Fibroblast of villous mesenchyme (primary cell): ENCODE data around the gene TNFSF11. TPM values are rescaled to one million over a fixed set of nuclear protein-coding genes. Genes with fewer than 3 reads are reported as not detected.

Experiments used
- DNase-seq: peaks from one replicate; pipeline ENCODE4 v3.0.0-alpha.2; 2010; ENCODE audit warnings: low read depth
- H3K4me3 ChIP-seq: 2 replicates; pipeline ENCODE4 v1.5.1; 2011; ENCODE audit warnings: low read depth, mild to moderate bottlenecking, low read length
- total RNA-seq: library from RNA; depleted of rRNA; stranded (reverse); fragments of >200 nt; gene quantifications from 2 replicates; pipeline ENCODE4 v1.2.3, GENCODE V29; 2012
- TF ChIP-seq, protein P1 (sequence below): IDR thresholded peaks from 2 replicates; pipeline ENCODE4 v1.5.1; 2012; ENCODE audit warnings: low read depth, mild to moderate bottlenecking, low read length; ENCODE audit not compliant: insufficient read depth

Gene TNFSF11
- total RNA-seq, 1 donor, result not detected

- TF ChIP-seq, protein P1, sequence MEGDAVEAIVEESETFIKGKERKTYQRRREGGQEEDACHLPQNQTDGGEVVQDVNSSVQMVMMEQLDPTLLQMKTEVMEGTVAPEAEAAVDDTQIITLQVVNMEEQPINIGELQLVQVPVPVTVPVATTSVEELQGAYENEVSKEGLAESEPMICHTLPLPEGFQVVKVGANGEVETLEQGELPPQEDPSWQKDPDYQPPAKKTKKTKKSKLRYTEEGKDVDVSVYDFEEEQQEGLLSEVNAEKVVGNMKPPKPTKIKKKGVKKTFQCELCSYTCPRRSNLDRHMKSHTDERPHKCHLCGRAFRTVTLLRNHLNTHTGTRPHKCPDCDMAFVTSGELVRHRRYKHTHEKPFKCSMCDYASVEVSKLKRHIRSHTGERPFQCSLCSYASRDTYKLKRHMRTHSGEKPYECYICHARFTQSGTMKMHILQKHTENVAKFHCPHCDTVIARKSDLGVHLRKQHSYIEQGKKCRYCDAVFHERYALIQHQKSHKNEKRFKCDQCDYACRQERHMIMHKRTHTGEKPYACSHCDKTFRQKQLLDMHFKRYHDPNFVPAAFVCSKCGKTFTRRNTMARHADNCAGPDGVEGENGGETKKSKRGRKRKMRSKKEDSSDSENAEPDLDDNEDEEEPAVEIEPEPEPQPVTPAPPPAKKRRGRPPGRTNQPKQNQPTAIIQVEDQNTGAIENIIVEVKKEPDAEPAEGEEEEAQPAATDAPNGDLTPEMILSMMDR, result no peak
- DNase-seq, result peak; percentile 24
- no peak overlapping the region for H3K4me3 ChIP-seq
Measured at GRCh38 chr13:42561752-42562467, 12.0 kb upstream of the TNFSF11 start.

DNA sequence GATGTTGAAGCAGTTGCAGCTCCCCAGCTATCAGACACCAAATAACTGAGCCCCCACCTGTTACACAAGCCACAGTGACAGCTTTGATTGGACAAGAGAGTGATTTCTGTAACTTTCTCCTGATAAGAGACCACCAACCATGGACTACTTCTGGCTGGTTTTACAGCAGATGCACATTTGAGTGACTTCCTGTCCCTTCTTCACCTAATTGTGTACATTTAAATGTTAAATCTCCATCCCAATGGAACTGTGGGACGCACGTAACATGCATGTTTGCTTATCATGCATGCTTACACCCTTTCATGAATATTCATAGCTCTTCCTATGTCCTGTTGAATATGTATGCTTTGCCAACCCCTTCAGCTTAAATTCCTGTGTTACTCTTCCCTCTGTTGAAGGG, 6.0 kb upstream of the TNFSF11 start:
- TF ChIP-seq, protein P1, result no peak
- DNase-seq, result no peak
- no peak overlapping the region for H3K4me3 ChIP-seq

GRCh38 chr13:42569576-42570344, 4.2 kb upstream of the TNFSF11 start:
- H3K4me3 ChIP-seq, result no peak overlapping the region
- TF ChIP-seq, protein P1, result no peak
- DNase-seq, result no peak

DNA sequence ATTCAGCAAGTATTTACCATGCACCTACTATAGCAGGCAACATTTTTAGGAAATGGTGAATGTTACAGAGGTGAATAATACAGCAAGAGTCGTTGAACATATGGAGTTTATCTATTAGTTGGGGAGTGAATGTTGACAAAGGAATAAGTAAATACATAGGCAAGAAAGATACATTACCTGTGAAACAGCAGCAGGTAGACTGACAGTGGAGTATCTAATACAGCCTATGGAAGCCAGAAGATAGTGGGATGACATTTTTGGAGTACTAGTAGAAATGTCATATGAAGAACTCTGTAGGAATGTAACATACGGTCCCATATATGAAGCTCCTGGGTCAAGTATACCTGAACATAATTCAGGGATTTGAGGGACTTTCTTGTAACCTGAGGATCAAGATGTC, 2.1 kb upstream of the TNFSF11 start:
- TF ChIP-seq, protein P1, result no peak
- no peak overlapping the region for H3K4me3 ChIP-seq
- DNase-seq, result no peak

DNA sequence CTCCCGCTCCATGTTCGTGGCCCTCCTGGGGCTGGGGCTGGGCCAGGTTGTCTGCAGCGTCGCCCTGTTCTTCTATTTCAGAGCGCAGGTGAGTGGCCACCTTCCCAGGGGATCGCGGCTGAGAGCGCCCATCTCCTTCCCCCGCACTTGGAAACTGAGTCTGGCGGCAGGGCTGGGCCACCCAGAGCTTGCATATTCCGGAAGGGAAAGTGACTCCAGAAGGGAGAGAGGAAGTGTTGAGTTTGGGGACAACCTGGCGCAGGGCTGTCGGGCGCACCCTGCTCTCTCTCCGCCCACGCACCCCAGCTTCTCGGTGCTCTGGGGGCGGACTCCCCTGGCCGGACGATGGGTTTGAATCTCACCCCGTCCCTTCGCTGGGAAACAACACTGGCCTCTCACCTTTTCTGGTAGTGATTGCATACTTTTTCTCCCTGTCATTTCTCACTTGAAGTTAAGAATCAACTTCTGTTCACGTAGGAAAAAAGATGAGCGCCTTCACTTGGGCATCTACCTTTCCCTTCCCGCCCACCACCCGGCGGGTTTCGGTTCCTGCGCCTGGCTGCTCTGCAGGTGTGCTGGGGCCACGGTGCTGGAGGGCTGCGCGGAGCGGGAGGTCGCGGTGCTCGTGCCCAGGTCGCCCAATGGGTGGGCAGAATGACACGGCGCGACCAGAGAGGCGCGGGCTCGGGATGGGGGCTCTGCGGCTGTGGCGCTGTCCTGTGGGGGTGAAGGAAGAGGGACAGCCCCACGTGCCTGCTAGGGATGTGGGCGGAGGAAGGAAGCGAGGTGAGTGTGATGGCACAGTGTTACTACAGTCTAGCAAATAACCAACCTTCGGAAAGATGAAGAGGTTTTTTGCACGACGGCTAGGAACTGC, 721 bp downstream of the TNFSF11 start:
- TF ChIP-seq, protein P1, result no peak
- no peak for DNase-seq
- H3K4me3 ChIP-seq, result peak overlapping the region; percentile 51

DNA sequence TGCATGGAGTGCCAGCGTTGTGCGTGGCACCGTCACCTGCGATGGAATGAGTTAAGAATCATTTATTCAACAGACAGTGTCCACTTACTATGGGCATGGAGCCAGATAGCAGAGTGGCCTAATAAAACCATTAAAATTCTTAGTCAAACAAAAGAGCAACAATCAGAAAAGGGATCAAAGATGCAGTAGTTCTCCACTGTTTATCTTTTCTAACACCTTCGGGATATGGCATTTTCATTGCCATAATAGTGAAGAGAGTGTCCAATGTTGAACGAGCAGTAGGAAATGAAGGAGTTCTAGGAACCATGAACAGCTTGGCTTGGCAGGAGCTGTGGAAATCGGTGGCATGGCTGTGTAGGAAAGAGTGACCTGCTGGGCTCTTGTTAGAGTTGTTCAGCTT, 2.0 kb downstream of the TNFSF11 start:
- DNase-seq, result no peak
- TF ChIP-seq, protein P1, result no peak
- no peak overlapping the region for H3K4me3 ChIP-seq
